CD4-positive, alpha-beta memory T cell (primary cell): Measurements from ENCODE around the gene SBNO1. TPM values are rescaled to one million over a fixed set of nuclear protein-coding genes. Genes with fewer than 3 reads are reported as not detected.

Experiments used
- CTCF ChIA-PET: fragments of 350-600 bp; sonication (Branson Sonifier 250); formaldehyde crosslinking; loops from one replicate; lab custom pipeline; 2021; ENCODE audit warnings: inconsistent platforms; ENCODE audit not compliant: partially characterized antibody; lab: Charles Lee
- POLR2A ChIA-PET: fragments of 350-600 bp; sonication (Branson Sonifier 250); formaldehyde crosslinking; loops from one replicate; lab custom pipeline; 2021; ENCODE audit not compliant: partially characterized antibody; lab: Charles Lee
- DNase-seq, 5 donors: peaks; one replicate each; pipeline versions ENCODE4 v3.0.0 to v3.0.0-alpha.2; 2020 to 2022; ENCODE audit warnings: mixed read lengths in 1 of 5
- H3K27ac ChIP-seq: one replicate; pipeline ENCODE4 v1.7.0; 2013; ENCODE audit warnings: low read depth, low read length
- H3K27me3 ChIP-seq: 2 replicates; pipeline ENCODE4 v1.7.0; 2013; ENCODE audit warnings: mild to moderate bottlenecking, low read length, moderate library complexity; ENCODE audit not compliant: insufficient read depth
- H3K36me3 ChIP-seq: 2 replicates; pipeline ENCODE4 v1.7.0; 2013; ENCODE audit warnings: mild to moderate bottlenecking, low read length, moderate library complexity; ENCODE audit not compliant: insufficient read depth
- H3K4me1 ChIP-seq: 2 replicates; pipeline ENCODE4 v1.7.0; 2013; ENCODE audit warnings: mild to moderate bottlenecking, low read length, moderate library complexity; ENCODE audit not compliant: insufficient read depth
- H3K4me3 ChIP-seq, 2 donors: one replicate each; pipeline ENCODE4 v1.7.0; 2013; ENCODE audit warnings: low read length in 2 of 2, mild to moderate bottlenecking in 1 of 2
- H3K9me3 ChIP-seq, 2 donors: one replicate each; pipeline ENCODE4 v1.7.0; 2013; ENCODE audit warnings: low read length in 2 of 2, control low read depth in 1 of 2; ENCODE audit not compliant: control insufficient read depth in 1 of 2
- H3K27ac Mint-ChIP-seq, 7 donors: one replicate each; pipeline ENCODE4 v1.8.0; 2020 to 2021; ENCODE audit warnings: mixed read lengths in 7 of 7, mild to moderate bottlenecking in 6 of 7, inconsistent platforms in 3 of 7, moderate library complexity in 3 of 7
- H3K27me3 Mint-ChIP-seq, 2 donors: one replicate each; pipeline ENCODE4 v1.8.0; 2020 to 2021; ENCODE audit warnings: mixed read lengths in 2 of 2
- H3K36me3 Mint-ChIP-seq, 2 donors: one replicate each; pipeline ENCODE4 v1.8.0; 2020 to 2021; ENCODE audit warnings: mixed read lengths in 2 of 2, inconsistent platforms in 1 of 2, mild to moderate bottlenecking in 1 of 2
- H3K4me1 Mint-ChIP-seq, 4 donors: one replicate each; pipeline ENCODE4 v1.8.0; 2020 to 2021; ENCODE audit warnings: mixed read lengths in 4 of 4, mild to moderate bottlenecking in 1 of 4
- H3K4me3 Mint-ChIP-seq, 8 donors: one replicate each; pipeline ENCODE4 v1.8.0; 2020 to 2021; ENCODE audit warnings: mixed read lengths in 8 of 8, mild to moderate bottlenecking in 7 of 8, moderate library complexity in 6 of 8, inconsistent platforms in 3 of 8
- H3K9me3 Mint-ChIP-seq, 8 donors: one replicate each; pipeline ENCODE4 v1.8.0; 2020 to 2021; ENCODE audit warnings: mixed read lengths in 8 of 8, mild to moderate bottlenecking in 5 of 8, inconsistent platforms in 3 of 8, moderate library complexity in 1 of 8
- intact Hi-C: fragments of 100-400 bp; cut with micrococcal nuclease; formaldehyde crosslinking; loops from one replicate; pipeline ENCODE4 v1.15.1; 2023
- polyA plus RNA-seq, 2 donors: library from polyadenylated mRNA; unstranded; fragments of 300-500 nt; fragmentation: Illumina TruSeq; gene quantifications; one replicate each; pipeline ENCODE4 v1.2.3, GENCODE V29; 2021
- total RNA-seq, 2 experiments: library from RNA; stranded (reverse); gene quantifications; one replicate each; pipeline ENCODE4 v1.2.3, GENCODE V29; 2021

The SBNO1 gene
- total and polyA plus RNA-seq, 4 experiments from 2014 or later = 26.3 to 56.3 (median 47.0) TPM

DNA sequence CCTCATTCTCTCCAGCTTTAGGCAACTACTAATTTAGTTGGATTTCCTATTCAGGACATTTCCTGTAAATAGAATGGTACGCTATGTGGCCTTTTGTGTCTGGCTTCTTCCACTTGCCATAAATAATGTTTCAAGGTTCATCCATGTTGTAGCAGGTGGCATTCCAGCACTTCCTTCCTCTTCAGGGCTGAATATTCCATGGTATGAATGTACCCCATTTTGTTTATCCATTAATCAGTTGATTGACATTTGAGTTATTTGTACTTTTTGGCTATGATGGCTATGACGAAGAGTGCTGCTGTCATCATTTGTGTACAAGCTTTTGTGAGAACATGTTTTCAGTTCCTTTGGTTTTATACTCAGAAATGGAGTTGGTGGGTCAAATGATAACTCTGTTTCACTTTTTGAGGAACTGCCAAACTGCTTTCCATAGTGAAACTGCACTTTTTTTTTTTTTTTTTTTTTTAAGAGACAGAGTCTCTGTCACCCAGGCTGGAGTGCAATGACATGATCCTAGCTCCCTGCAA, 86.5 kb downstream of the SBNO1 start:
- H3K9me3 Mint-ChIP-seq = no peaks in the 10 kb centered on the region
- DNase-seq = no peak
- no peak overlapping the region for H3K27ac Mint-ChIP-seq

DNA sequence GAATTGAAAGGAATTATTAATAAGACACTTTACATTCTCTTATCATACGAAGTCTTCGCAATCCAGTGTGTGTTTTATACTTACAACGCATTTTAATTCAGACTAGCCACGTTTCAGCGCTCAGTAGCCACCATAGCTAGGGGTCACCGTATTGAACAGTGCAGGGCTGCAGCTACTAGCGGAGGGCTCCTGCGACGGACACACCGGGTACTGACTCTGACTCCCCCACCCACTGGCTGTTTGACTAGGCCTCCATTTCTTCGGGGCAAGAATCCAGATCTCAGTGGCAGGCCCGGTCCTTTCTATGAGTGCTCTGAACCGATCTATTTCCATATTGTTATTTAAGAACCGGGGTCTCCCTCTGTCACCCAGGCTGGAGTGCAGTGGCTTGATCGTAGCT, 91.5 kb downstream of the SBNO1 start:
- CTCF ChIA-PET = interaction anchor here (0.8 kb wide), 1 partner anchor 67 kb away, joined by 4 read pairs; no protein-coding TSS in a partner anchor

More for the DNA sequence above, 86.5 kb downstream of the SBNO1 start:
- POLR2A ChIA-PET = no interaction called here
- H3K27ac ChIP-seq = no peak overlapping the region
- intact Hi-C loops = no loop called here
- H3K27me3 Mint-ChIP-seq = no peaks in the 10 kb centered on the region
- H3K27me3 ChIP-seq = no peaks in the 10 kb centered on the region
- H3K9me3 ChIP-seq = no peaks in the 10 kb centered on the region
- no peaks in the 10 kb centered on the region for H3K4me1 ChIP-seq
- H3K4me1 Mint-ChIP-seq = peaks cover 0 to 3% (median 0%) of the 10 kb centered on the region in 4 donors
- no peak overlapping the region for H3K4me3 Mint-ChIP-seq
- no peaks in the 10 kb centered on the region for H3K36me3 Mint-ChIP-seq
- CTCF ChIA-PET = interaction anchor here (0.7 kb wide), 2 partner anchors 62 to 335 kb away, joined by 3 to 5 read pairs; no protein-coding TSS in a partner anchor
- no peaks in the 10 kb centered on the region for H3K36me3 ChIP-seq
- H3K4me3 ChIP-seq = no peak overlapping the region

DNA sequence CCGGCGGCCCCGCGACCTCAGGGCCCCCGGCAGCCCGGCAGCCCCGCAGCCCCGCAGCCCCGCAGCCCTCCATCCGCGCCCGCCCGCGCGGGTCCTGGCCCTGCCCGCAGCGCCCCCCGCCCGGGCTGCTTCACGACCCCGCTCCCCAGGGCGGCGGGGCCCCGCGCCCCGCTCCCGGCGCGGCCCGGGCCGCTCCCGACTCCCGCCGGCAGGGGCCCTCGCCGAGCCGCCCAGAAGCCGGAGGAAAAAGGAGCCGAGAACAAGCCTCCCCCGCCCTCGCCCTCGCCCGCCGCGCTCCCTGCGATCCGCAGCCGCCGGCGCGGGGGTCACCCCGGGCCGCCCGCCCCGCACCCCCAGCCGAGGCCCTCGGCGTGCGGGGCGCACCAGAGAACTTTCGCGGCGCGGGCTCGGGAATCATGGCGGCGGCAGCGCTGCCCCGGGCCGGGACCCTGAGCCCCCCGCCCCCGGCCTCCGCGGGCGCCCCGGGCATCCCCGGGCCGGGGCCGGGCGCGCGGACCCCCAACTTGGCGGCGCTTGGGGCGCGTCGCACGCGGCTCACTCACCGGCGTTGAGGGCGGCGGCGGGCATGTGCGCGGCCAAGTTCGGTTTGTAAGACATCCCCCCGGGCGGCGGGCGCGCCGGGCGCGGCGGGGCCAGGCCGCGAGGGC, 93.5 kb downstream of the SBNO1 start:
- ChIA-PET CTCF (interaction anchor here (1.9 kb wide), 1 partner anchor 312 kb away, joined by 20 read pairs; the partner anchor contains the start of gene TMED2), POLR2A (interaction anchor here (0.8 to 2.5 kb wide), 3 partner anchors 20 to 42 kb away, joined by 3 to 13 read pairs (median 5); partner anchors contain the start of genes MPHOSPH9 and MTRFR)

More for the DNA sequence above, 91.5 kb downstream of the SBNO1 start:
- no peaks in the 10 kb centered on the region for H3K27me3 ChIP-seq
- no peak for DNase-seq
- Mint-ChIP-seq H3K4me3 (peak overlapping the region in 6 of 8 donors; percentile 47 to 83 (median 74)), H3K27ac (peak overlapping the region in 1 of 7 donors; percentile 70), H3K4me1 (peaks cover 10 to 21% (median 15%) of the 10 kb centered on the region in 4 donors), H3K36me3 (no peaks in the 10 kb centered on the region), H3K9me3 (no peaks in the 10 kb centered on the region), H3K27me3 (no peaks in the 10 kb centered on the region)
- H3K4me3 ChIP-seq = no peak overlapping the region
- intact Hi-C loops = no loop called here
- H3K9me3 ChIP-seq = no peaks in the 10 kb centered on the region
- no peaks in the 10 kb centered on the region for H3K36me3 ChIP-seq
- H3K4me1 ChIP-seq = peaks cover 15% of the 10 kb centered on the region
- POLR2A ChIA-PET = interaction anchor here (0.8 kb wide), 1 partner anchor 115 kb away, joined by 3 read pairs; no protein-coding TSS in a partner anchor
- no peak overlapping the region for H3K27ac ChIP-seq

DNA sequence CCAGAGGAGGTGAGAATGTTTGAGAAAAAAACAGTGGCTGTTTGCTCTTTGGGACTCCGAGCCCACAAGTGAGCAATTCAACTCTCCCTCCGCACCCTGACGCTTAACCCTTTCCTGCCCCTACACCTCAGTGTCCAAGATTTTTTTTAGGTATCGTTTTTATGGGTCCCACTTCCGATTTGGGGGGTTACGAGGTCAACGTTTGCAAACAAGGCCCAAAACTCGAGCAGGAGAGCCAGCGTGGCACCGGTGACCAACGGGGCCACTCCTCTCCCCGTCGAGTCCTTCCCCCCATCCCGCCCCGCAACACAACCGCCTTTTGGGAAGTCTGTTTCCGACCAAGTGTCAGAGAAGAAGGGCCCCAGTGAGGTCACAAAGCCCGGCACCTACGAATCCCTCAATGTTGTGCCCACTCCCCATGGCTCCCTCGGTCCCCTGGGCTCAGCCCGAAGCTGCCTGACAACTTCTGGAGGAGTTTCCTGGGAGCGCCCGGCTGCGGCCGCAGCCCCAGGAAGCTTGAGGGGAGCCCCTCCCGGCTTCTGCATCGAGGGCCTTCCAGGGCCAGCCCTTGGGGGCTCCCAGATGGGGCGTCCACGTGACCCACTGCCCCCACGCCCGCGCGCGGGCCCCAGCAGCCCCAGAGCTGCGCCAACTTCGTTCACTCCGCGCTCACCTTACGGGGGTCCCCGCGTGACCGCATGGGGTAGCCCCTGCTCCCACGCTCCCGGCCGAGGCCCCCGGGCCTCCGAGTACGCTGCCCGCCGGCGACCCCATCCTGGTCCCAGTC, 94.2 kb downstream of the SBNO1 start:
- Mint-ChIP-seq H3K27ac (peak overlapping the region; percentile 32 to 73 (median 60)), H3K9me3 (no peaks in the 10 kb centered on the region), H3K4me3 (peak overlapping the region; percentile 75 to 89 (median 82)), H3K4me1 (peaks cover 10 to 32% (median 15%) of the 10 kb centered on the region in 4 donors), H3K27me3 (no peaks in the 10 kb centered on the region), H3K36me3 (no peaks in the 10 kb centered on the region)
- Histone ChIP-seq H3K27me3 (no peaks in the 10 kb centered on the region), H3K36me3 (no peaks in the 10 kb centered on the region), H3K4me3 (peak overlapping the region; percentile 27 to 47), H3K9me3 (no peaks in the 10 kb centered on the region), H3K27ac (peak overlapping the region; percentile 21), H3K4me1 (peaks cover 15% of the 10 kb centered on the region)
- ChIA-PET POLR2A (interaction anchor here (0.8 to 2.5 kb wide), 3 partner anchors 19 to 41 kb away, joined by 3 to 13 read pairs (median 5); partner anchors contain the start of genes MPHOSPH9 and MTRFR), CTCF (interaction anchor here (0.6 to 1.9 kb wide), 5 partner anchors 17 to 313 kb away, joined by 3 to 20 read pairs (median 4); partner anchors contain the start of genes MPHOSPH9, MTRFR and TMED2)
- intact Hi-C loops = loop anchor here (1.0 kb wide), 1 partner anchor 95 kb away; no protein-coding TSS in a partner anchor
- peak in 2 of 5 donors; percentile 7 to 45 for DNase-seq

More for the DNA sequence above, 93.5 kb downstream of the SBNO1 start:
- Histone ChIP-seq H3K4me3 (peak overlapping the region in 1 of 2 donors; percentile 27), H3K27ac (no peak overlapping the region), H3K9me3 (no peaks in the 10 kb centered on the region), H3K4me1 (peaks cover 15% of the 10 kb centered on the region), H3K27me3 (no peaks in the 10 kb centered on the region), H3K36me3 (no peaks in the 10 kb centered on the region)
- intact Hi-C loops = loop anchor here (1.0 kb wide), 2 partner anchors 311 to 347 kb away; no protein-coding TSS in a partner anchor
- no peaks in the 10 kb centered on the region for H3K27me3 Mint-ChIP-seq
- no peak overlapping the region for H3K27ac Mint-ChIP-seq
- H3K36me3 Mint-ChIP-seq = no peaks in the 10 kb centered on the region
- H3K9me3 Mint-ChIP-seq = no peaks in the 10 kb centered on the region
- peak; percentile 70 to 74 (median 71) for DNase-seq
- H3K4me1 Mint-ChIP-seq = peaks cover 10 to 32% (median 15%) of the 10 kb centered on the region in 4 donors
- no peak overlapping the region for H3K4me3 Mint-ChIP-seq

DNA sequence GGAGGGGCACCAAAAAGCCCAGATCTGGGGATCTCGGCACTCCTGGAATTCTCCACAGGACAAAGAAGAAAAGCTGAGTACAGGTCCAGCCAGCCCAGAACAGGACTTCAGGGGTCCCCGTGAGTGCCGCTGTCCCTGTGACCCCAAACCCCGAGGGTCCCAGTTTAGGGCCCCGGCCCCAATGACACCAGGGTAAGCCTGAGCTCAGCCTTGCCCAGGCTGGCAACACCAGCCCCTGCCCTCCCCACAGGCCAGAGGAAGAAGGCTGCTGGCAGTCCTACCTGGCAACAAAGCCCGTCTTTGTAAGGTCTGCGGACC, 94.8 kb downstream of the SBNO1 start:
- Histone ChIP-seq H3K27ac (peak overlapping the region; percentile 21), H3K4me3 (peak overlapping the region in 1 of 2 donors; percentile 27), H3K27me3 (no peaks in the 10 kb centered on the region), H3K4me1 (peaks cover 15% of the 10 kb centered on the region), H3K9me3 (no peaks in the 10 kb centered on the region), H3K36me3 (no peaks in the 10 kb centered on the region)
- H3K36me3 Mint-ChIP-seq = no peaks in the 10 kb centered on the region
- H3K9me3 Mint-ChIP-seq = no peaks in the 10 kb centered on the region
- H3K27ac Mint-ChIP-seq = peak overlapping the region in 6 of 7 donors; percentile 42 to 72 (median 56)
- POLR2A ChIA-PET = interaction anchor here (0.7 to 2.5 kb wide), 5 partner anchors 18 to 332 kb away, joined by 3 to 13 read pairs (median 3); partner anchors contain the start of genes DDX55, MPHOSPH9 and MTRFR
- intact Hi-C loops = loop anchor here (1.0 kb wide), 1 partner anchor 95 kb away; no protein-coding TSS in a partner anchor
- peak overlapping the region; percentile 75 to 89 (median 82) for H3K4me3 Mint-ChIP-seq
- H3K4me1 Mint-ChIP-seq = peaks cover 10 to 32% (median 15%) of the 10 kb centered on the region in 4 donors
- H3K27me3 Mint-ChIP-seq = no peaks in the 10 kb centered on the region
- CTCF ChIA-PET = interaction anchor here (0.6 to 1.9 kb wide), 5 partner anchors 18 to 313 kb away, joined by 3 to 20 read pairs (median 4); partner anchors contain the start of genes MPHOSPH9, MTRFR and TMED2
- no peak for DNase-seq

DNA sequence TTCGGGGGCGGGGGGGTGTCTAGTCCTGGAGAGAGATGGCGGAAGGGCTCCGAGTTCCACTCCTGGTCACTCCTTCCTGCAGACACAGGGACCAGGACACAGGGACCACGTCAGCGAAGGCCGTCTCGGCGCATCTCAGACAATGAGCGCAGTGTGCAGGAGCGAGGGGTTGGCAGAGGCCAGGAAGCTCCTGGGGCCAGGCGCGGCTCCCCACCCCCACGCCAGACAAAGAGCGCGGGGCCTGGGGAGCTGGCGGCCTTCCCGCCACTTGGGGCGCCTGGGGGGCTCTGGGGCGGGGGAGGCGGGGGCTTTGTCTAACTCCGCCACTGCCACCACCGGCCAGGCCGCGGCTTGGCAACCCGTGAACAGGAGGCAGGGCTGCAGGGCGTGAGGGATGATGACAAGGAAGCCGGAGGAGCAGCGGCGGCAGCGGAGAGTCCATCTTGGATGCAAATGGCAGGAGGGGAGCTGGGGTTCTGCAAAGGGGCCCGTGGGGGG, 95.2 kb downstream of the SBNO1 start:
- Histone ChIP-seq H3K27ac (peak overlapping the region; percentile 21), H3K9me3 (no peaks in the 10 kb centered on the region), H3K36me3 (no peaks in the 10 kb centered on the region), H3K27me3 (no peaks in the 10 kb centered on the region), H3K4me3 (no peak overlapping the region), H3K4me1 (peaks cover 15% of the 10 kb centered on the region)
- Mint-ChIP-seq H3K9me3 (no peaks in the 10 kb centered on the region), H3K4me3 (peak overlapping the region; percentile 77 to 89 (median 82)), H3K36me3 (no peaks in the 10 kb centered on the region), H3K4me1 (peaks cover 10 to 32% (median 15%) of the 10 kb centered on the region in 4 donors), H3K27me3 (no peaks in the 10 kb centered on the region), H3K27ac (peak overlapping the region in 6 of 7 donors; percentile 18 to 72 (median 55))
- POLR2A ChIA-PET = interaction anchor here (0.7 to 2.5 kb wide), 5 partner anchors 18 to 333 kb away, joined by 3 to 13 read pairs (median 3); partner anchors contain the start of genes DDX55, MPHOSPH9 and MTRFR
- CTCF ChIA-PET = interaction anchor here (1.3 to 1.9 kb wide), 4 partner anchors 24 to 314 kb away, joined by 3 to 20 read pairs (median 5); partner anchors contain the start of genes MPHOSPH9, MTRFR and TMED2
- peak in 3 of 5 donors; percentile 12 to 59 (median 21) for DNase-seq
- intact Hi-C loops = no loop called here
